Esophagus muscularis mucosa (tissue), 3 donors: ENCODE data around the gene FGA.

Experiments
- CTCF ChIP-seq, 3 experiments: fragments of 200-600 bp in 2 of 3; fragments of 450-650 bp in 1 of 3; sonication (generic) in 2 of 3; IDR thresholded peaks; one replicate each; pipeline ENCODE4 v1.5.1; 2017 to 2019; ENCODE audit warnings: antibody characterized with exemption in 3 of 3, mild to moderate bottlenecking in 2 of 3, moderate library complexity in 1 of 3
- POLR2A ChIP-seq: fragments of 450-650 bp; IDR thresholded peaks from one replicate; pipeline ENCODE4 v1.6.1; 2017; ENCODE audit warnings: antibody characterized with exemption, moderate library complexity, mild to moderate bottlenecking, low read depth
- POLR2AphosphoS5 ChIP-seq, 2 donors: sonication (generic); formaldehyde crosslinking; IDR thresholded peaks; one replicate each; pipeline ENCODE4 v1.6.1; 2017; ENCODE audit warnings: antibody characterized with exemption in 2 of 2

- no peak for TF ChIP-seq CTCF (IDR thresholded peaks at IDR 0.05)
- TF ChIP-seq POLR2AphosphoS5 (IDR thresholded peaks at IDR 0.05), result no peak
- no peak for TF ChIP-seq POLR2A
These were observed 21.5 kb downstream of the FGA start for GRCh38 chr4:154569028-154569427.
